Right forelimb (tissue), 1 donor: ENCODE results near the gene NAALADL1.
"Not testable (repeated sequence)": the region's sequence is repeated elsewhere in the genome, so short reads cannot be mapped to it uniquely, and the experiment has no call there.

Experiments used
- DNase-seq: peaks from one replicate; pipeline ENCODE4 v3.0.0-alpha.2; 2018

NAALADL1 gene

DNA sequence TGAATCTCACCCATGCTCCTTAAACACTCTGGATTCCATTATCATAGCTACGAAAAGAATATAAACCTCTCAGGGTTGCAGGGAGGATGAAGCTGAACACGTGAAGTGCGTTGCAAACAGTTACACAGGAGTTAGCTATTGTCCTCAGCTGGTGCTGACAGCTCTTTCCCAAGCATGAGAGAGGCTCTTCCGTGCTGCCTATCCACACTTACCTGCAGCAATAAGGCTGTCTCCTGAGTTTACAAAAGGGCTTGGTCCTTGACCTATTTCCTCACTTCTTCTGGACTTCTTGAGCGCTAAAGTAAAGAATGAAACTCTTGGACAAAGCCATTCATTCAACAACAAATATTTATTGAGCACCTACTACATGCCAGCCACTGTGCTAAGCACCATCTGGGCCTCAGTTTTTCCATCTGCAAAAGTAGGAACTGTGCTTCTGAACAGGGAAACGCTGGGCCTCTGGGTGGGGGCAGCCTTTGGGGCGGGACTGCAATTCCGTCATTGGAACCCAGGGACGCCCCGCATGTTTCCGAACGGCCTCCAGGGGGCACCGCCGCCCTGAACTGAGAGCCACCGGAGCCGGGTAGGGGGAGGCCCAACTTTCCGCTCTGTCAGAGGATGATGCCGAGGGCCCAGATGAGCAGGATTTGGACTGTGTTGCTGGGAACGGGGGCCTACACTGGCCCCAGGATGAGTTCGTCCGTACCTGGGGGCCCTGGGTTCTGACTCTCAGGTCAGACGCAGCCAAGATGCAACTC lies 45.0 kb downstream of the NAALADL1 start:
- peak; percentile 94 for DNase-seq

DNA sequence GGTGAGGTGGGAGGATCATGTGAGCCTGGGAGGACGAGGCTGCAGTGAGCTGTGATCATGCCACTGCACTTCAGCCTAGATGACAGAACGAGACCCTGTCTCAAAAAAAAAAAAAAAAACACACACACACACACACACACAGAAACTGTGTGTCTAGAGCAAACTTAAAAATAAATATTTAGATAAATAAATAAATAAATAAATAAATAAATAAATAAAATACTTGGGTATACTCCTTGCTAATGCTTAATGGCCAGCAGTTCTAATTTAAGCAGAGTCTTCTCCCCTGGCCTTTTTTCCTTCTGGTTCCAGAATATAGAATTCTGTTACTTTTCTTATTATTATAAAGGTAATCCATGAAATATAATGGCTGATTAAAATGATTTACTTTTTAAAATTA lies 49.5 kb downstream of the NAALADL1 start:
- DNase-seq, result no peak

DNA sequence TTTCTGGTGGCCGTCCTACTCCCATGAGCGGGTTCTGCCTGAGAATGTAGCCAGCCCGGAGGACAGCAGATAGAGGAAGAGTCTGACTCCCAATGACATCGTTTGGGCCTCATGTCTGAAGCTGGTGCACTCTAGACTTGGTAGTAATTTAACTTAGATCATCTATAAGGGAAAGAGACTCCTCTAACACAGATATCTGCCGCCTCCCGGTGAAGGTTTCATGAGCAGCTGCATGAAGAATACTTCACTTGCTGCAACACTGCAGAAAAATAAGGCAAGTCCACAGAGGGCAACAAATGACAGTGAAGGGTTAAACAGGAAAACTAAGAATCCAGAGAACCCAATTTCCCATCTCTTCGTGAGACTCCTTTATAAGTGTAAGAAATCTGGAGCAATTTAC lies 50.3 kb downstream of the NAALADL1 start:
- no peak for DNase-seq

DNA sequence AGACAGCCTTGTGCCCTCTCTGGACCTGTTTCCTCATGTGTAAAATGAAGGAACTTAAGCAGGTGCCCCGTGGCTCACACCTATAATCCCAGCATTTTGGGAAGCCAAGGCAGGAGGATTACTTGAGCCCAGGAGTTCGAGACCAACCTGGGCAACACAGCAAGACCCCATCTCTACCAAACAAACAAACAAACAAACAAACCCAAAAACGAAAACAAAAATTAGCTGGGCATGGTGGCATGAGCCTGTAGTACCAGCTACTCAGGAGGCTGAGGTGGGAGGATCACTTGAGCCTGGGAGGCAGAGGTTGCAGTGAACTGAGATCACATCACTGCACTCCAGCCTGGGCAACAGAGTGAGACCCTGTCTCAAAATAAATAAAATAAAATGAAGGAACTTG lies 54.4 kb downstream of the NAALADL1 start:
- DNase-seq, result not testable (repeated sequence)

DNA sequence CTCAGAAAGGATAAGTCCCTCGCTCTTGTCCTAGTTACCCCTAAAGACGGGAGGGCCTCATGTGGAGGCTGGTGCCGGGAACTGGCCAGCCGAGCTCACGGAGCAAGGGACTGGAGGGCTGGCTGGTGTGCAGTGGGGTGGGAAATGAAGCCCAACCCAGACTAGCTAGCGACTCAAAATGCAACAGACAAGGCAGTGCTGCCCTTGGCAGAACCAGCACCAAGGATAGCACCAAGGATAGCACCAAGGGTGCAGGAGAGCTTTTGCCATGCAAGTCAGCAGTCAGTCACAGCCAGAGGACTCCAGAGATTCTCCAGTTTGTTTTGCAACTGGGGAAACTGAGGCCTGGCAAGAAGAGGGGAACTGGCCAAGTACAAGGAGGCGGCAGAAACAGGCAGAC lies 55.1 kb downstream of the NAALADL1 start:
- DNase-seq, result no peak

DNA sequence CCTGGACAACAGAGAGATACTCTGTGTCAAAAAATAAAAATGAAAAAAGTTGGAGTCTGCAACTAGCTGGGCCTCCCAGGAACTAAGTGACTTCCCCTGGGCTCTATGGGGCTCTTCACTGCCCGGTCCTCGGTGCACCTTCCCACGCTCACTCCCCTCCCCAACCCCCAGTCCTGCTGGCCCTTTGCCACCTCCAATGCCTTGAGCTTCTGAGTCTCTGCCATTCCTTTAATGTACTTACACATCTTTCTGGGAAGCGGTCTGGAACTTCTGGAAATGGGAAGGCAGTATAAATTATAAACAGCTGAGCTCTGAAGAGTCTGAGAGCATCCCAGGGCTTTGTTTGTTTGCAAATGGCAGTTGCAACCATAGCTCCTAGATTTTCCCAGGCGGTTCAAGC lies 55.6 kb downstream of the NAALADL1 start:
- DNase-seq, result no peak

DNA sequence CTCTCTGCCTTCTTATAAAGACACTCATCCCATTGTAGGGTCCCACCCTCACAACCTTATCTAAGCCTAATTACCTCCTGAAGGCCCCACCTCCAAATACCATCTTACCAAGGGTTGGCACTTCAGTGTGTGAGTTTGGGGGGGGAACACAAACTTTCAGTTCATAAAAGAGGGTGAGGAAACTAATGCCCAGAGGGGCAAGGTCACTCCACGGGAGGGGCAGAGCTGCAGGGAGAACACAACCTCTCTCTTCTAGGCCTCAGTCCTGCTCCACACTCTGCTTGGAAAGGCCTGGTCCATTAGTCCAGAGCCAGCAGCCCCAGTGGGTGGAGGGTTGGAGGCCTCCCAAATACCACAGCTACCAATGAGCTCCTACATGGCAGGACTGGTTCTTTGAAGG lies 58.9 kb downstream of the NAALADL1 start:
- DNase-seq, result no peak

DNA sequence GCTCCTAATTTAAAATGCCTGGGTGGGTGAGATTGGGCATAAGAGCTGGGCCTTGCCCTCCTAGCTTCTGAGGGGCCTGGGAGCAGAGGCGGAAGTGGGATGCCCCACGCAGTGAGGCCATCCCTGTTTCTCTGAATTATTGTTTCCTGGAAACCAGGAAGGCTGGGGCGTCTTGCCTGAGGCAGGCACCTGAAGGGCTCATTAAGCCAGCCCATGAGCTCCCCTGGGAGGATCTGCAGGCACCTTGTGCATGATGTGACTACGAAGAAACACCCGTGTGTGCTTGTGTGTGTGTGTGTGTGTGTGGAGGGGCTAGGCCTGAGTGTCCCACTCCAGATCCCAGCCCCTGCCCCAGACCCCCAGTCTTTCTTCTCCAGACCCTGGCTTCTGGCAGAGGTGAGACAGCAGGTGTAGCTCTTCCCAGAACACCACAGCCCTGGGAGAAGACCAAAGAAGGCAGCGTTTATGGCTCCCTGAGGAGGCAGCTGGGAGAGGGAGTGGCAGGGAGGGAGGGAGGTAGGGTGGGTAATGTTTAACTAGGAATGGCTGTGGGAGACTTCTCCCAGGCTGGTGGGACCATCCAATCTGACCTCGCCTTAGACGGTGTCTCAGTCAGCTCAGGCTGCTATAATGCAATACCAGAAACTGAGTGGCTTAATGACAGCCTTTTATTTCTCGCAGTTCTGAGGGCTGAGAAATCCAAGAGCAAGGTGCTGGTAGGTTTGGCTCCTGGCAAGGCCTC lies 59.5 kb downstream of the NAALADL1 start:
- no peak for DNase-seq

DNA sequence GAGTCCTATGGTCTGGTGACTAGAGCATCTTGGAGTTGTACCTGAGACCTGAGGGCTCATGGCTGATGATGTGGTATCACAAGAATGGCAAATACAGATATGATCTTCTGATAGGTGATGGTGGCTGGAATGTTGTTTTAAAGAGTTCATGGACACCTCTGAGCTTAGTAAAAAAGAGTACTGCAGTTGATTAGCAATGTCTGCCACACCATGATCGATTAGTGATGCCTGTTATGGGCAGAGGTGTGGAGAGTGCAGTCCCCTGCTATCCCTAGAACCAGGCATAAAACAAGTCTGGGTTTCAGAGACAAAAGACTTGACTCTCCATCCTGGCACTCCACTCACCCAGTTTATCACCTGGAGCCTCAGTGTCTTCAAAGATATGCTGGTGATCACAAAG lies 60.2 kb downstream of the NAALADL1 start:
- no peak for DNase-seq

DNA sequence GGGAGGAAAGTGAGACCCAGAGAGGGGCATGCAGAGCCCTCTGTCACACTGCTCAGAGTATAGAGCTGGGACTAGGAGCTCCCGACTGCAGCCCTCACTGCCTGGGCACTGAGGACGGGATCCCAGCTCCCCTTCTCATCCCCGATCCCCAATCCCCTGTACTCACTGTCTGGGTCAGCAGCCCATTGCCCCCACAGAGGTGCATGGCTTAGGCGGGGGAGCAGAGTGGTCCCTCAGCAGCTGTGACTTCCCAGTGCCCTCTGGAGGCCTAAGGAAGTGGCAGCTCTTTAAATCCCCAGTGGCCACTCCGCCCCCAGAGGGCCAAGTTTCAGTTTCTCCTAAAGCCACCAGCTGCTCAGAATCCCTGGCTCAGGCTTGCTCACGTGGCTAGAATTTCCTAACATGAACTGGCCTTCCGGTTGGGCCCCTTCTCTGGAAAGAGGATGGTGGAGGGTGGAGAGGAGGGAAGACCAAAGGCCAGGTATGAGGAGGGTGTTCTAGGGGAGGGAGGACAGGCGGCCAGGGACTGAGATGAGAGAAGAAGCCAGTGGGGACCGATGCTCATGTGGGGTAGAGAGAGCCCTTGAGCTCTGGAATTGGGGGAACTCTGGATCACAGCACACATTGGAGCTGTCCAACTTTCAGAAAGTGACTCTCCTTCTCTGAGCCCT lies 61.5 kb downstream of the NAALADL1 start, which contains the start of gene BATF2:
Gene BATF2 (minus strand): TSS at position 262 of the 671 bp plus-strand sequence. CDS start 57 bp downstream, at position 205.
- DNase-seq, result peak; percentile 54

DNA sequence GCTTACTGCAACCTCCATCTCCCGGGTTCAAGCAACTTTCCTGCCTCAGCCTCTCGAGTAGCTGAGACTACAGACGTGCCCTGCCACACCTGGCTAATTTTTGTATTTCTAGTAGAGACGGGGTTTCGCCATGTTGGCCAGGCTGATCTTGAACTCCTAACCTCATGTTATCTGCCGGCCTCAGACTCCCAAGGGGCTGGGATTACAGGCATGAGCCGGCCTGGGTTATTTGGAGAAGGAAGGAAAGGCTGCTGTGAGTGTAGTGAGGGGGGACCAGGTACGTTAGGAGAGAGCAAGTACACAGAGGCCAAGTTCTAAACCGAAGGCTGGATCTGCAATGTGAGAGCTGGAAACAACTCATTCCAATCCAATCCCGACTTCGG lies 62.0 kb downstream of the NAALADL1 start:
- no peak for DNase-seq
